HEK293 (cell line): ENCODE data around the gene PPP1CC.

Experiments
- CTCF ChIP-seq: fragments of 450-650 bp; formaldehyde crosslinking; IDR thresholded peaks from 2 replicates; pipeline ENCODE4 v1.5.1; 2016; ENCODE audit warnings: missing biosample characterization, missing genetic modification characterization
- KLF16 ChIP-seq: fragments of 450-650 bp; formaldehyde crosslinking; IDR thresholded peaks from 2 replicates; pipeline ENCODE4 v1.5.1; 2017; ENCODE audit warnings: missing biosample characterization, missing genetic modification characterization
- TF ChIP-seq, protein P1 (sequence below): fragments of 450-650 bp; formaldehyde crosslinking; IDR thresholded peaks from 2 replicates; pipeline ENCODE4 v1.5.1; 2016; ENCODE audit warnings: missing biosample characterization, missing genetic modification characterization, borderline replicate concordance

DNA sequence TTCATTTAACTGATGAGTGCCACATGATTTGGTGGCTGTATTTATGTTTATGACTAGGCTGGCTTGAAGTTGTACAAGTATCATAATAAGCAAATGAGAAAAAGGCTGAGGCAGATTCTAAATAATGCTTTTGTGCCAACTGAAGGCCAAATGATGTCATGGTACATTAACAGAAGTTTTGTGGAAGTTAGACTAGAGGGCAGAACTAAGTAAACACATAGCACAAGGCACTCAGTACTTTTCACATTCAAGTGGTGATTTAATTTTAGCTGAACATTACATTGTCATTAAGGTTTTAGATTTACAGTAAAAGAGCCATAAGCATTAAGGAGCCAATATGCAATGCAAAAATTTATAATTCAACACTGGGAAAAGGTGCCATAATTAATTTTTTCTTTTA, 21.1 kb downstream of the PPP1CC start:
- TF ChIP-seq, protein P1, sequence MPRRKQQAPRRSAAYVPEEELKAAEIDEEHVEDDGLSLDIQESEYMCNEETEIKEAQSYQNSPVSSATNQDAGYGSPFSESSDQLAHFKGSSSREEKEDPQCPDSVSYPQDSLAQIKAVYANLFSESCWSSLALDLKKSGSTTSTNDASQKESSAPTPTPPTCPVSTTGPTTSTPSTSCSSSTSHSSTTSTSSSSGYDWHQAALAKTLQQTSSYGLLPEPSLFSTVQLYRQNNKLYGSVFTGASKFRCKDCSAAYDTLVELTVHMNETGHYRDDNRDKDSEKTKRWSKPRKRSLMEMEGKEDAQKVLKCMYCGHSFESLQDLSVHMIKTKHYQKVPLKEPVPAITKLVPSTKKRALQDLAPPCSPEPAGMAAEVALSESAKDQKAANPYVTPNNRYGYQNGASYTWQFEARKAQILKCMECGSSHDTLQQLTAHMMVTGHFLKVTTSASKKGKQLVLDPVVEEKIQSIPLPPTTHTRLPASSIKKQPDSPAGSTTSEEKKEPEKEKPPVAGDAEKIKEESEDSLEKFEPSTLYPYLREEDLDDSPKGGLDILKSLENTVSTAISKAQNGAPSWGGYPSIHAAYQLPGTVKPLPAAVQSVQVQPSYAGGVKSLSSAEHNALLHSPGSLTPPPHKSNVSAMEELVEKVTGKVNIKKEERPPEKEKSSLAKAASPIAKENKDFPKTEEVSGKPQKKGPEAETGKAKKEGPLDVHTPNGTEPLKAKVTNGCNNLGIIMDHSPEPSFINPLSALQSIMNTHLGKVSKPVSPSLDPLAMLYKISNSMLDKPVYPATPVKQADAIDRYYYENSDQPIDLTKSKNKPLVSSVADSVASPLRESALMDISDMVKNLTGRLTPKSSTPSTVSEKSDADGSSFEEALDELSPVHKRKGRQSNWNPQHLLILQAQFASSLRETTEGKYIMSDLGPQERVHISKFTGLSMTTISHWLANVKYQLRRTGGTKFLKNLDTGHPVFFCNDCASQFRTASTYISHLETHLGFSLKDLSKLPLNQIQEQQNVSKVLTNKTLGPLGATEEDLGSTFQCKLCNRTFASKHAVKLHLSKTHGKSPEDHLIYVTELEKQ (tag by site-specific recombination), result no peak
- no peak for TF ChIP-seq KLF16 (tag by site-specific recombination)
- TF ChIP-seq CTCF (tag by site-specific recombination), result no peak
